ENCODE results near the gene FXYD2.

The FXYD2 gene

DNA sequence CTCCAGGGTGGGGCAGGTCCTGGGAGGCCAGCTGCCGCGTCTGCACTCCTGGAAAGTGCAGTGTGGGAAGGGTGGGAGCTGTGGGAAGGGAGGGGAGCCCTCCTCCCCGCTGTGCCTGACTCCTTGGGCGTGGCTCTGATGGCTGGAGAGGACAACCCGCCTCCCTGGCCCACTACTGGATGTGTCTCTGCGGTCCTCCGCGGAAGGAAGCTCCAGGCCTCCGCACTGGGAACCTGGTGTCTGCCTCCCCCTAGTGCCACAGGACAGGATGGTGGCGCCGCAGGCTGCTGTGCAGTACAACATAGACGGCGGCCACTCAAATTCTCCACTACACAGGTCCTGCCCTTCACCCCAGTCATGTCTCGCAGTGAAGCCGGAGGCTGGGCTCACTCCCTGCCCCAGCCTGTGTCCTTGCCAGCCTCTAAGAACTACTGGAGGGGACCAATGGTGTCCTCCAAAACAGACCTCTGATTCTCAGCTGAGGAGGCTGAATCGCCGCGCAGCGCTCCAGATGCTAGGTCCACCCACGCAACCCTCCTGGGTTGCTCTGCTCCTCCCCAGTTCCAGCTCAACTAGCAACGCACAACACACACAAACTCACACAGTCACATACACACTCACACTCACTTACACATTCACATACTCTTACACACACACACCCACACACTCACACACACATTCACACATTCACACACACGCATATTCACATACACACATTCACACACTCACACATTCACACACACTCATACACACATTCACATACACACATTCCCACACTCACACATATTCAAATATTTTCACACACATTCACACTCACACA, 15.1 kb downstream of the FXYD2 start:
- no peak overlapping the region for H2BK5ac ChIP-seq (ENCODE audit: low read length)
- H4K5ac ChIP-seq (ENCODE audit: low read length) = no peak overlapping the region
- peaks cover 8% of the 10 kb centered on the region for H3K4me1 ChIP-seq (ENCODE audit: control insufficient read depth, low read depth, low read length)
- H3K79me1 ChIP-seq (ENCODE audit: low read length) = peaks cover 1% of the 10 kb centered on the region
- no peak overlapping the region for H3K23ac ChIP-seq (ENCODE audit: low read length)
- no peak overlapping the region for H3K4me2 ChIP-seq (ENCODE audit: low read length)
- DNase-seq = peak; percentile 78
- H3K4ac ChIP-seq (ENCODE audit: low read depth, low read length) = no peak overlapping the region
- no peak overlapping the region for H3K27ac ChIP-seq (ENCODE audit: low read depth, low read length)
- peak overlapping the region; percentile 100 for H2AK5ac ChIP-seq (ENCODE audit: low read length)
- H2BK120ac ChIP-seq (ENCODE audit: low read depth, low read length) = no peak overlapping the region
- no peaks in the 10 kb centered on the region for H3K36me3 ChIP-seq (ENCODE audit: control insufficient read depth, insufficient read depth, low read length)
- no peak overlapping the region for H4K8ac ChIP-seq (ENCODE audit: low read depth, low read length)
- no peaks in the 10 kb centered on the region for H3K79me2 ChIP-seq (ENCODE audit: control insufficient read depth, insufficient read depth, low read length)
- H3K4me3 ChIP-seq (ENCODE audit: low read length) = no peak overlapping the region
- H3K9ac ChIP-seq (ENCODE audit: low read length) = peak overlapping the region; percentile 50
- peak overlapping the region; percentile 68 for H3K56ac ChIP-seq (ENCODE audit: low read length)
- H3K27me3 ChIP-seq (ENCODE audit: insufficient read depth, low read length, poor library complexity) = no peaks in the 10 kb centered on the region
- H2BK15ac ChIP-seq (replicated peaks; ENCODE audit: low read depth) = no peak overlapping the region
- no peak overlapping the region for H3K18ac ChIP-seq (ENCODE audit: low read length)
- WGBS (ENCODE audit: extremely low coverage, insufficient coverage, low lambda C conversion rate) = 100% methylated on average over 2 of the region's 22 CpGs

DNA sequence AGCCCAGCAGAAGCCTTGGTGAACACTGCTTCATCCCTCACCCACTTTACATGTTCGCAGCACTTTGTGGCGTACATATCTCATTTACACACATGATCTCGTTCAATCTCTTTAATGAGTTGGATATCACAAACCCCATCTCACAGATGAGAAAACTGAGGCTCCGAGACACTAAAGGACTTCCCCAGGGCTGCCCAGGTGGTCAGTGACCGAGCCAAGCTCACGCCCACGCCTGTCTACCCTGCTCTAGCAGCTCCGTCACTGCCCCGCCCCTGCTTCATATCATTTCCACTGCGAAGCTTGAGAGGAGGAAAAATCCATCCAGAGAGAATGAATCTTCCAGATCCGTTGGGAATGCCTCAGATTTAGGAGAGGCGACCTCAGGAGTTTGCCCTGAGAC, 15.8 kb downstream of the FXYD2 start:
- H4K8ac ChIP-seq (ENCODE audit: low read depth, low read length) = no peak overlapping the region
- H3K4me3 ChIP-seq (ENCODE audit: low read length) = no peak overlapping the region
- H3K27me3 ChIP-seq (ENCODE audit: insufficient read depth, low read length, poor library complexity) = no peaks in the 10 kb centered on the region
- H2BK120ac ChIP-seq (ENCODE audit: low read depth, low read length) = no peak overlapping the region
- peak overlapping the region; percentile 68 for H3K56ac ChIP-seq (ENCODE audit: low read length)
- no peak overlapping the region for H3K4ac ChIP-seq (ENCODE audit: low read depth, low read length)
- no peaks in the 10 kb centered on the region for H3K79me2 ChIP-seq (ENCODE audit: control insufficient read depth, insufficient read depth, low read length)
- H3K23ac ChIP-seq (ENCODE audit: low read length) = no peak overlapping the region
- H3K9ac ChIP-seq (ENCODE audit: low read length) = no peak overlapping the region
- H3K27ac ChIP-seq (ENCODE audit: low read depth, low read length) = no peak overlapping the region
- H4K5ac ChIP-seq (ENCODE audit: low read length) = no peak overlapping the region
- no CpG with 5 or more reads among the region's 12 CpGs for WGBS (ENCODE audit: extremely low coverage, insufficient coverage, low lambda C conversion rate)
- peaks cover 1% of the 10 kb centered on the region for H3K79me1 ChIP-seq (ENCODE audit: low read length)
- no peak overlapping the region for H2BK15ac ChIP-seq (replicated peaks; ENCODE audit: low read depth)
- no peak overlapping the region for H2BK5ac ChIP-seq (ENCODE audit: low read length)
- no peak overlapping the region for H3K18ac ChIP-seq (ENCODE audit: low read length)
- peaks cover 4% of the 10 kb centered on the region for H3K4me1 ChIP-seq (ENCODE audit: control insufficient read depth, low read depth, low read length)
- no peak for DNase-seq
- H2AK5ac ChIP-seq (ENCODE audit: low read length) = no peak overlapping the region
- no peak overlapping the region for H3K4me2 ChIP-seq (ENCODE audit: low read length)
- H3K36me3 ChIP-seq (ENCODE audit: control insufficient read depth, insufficient read depth, low read length) = no peaks in the 10 kb centered on the region

DNA sequence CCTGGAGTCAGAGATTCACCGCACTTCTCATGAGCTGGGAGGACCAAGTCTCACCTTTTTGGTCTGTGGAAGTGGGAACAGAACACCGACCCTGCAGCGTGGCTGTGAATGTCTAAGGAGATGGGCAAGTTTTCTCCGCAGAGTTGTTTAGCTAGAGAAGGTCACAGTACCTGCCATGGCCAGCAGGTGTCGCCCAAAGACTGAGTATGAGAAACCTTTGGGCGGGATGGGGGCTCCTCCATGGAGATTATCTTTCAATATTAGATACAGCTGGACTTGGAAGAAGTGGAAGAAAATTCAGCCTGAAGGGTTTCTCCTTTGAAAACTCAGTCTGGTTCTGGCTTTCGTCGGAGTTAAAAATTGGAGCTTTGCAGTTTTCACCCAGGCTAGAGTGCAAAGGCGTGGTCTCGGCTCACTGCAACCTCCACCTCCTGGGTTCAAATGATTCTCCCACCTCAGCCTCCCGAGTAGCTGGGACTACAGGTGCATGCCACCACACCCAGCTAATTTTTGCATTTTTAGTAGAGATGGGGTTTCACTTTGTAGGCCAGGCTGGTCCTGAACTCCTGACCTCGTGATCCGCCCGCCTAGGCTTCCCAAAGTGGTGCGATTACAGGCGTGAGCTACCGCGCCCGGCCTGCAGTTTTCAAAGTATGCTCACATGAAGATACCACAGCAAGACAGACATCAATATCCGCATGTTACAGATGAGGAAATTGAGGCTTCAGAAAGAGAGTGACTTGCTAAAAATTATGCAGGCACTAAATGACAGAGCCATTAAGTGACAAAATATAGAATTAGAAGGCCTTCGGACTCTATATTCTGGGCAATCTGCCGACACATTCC, 16.8 kb downstream of the FXYD2 start:
- H2AK5ac ChIP-seq (ENCODE audit: low read length) = no peak overlapping the region
- H3K18ac ChIP-seq (ENCODE audit: low read length) = no peak overlapping the region
- no peak overlapping the region for H3K4ac ChIP-seq (ENCODE audit: low read depth, low read length)
- peaks cover 1% of the 10 kb centered on the region for H3K79me1 ChIP-seq (ENCODE audit: low read length)
- H2BK5ac ChIP-seq (ENCODE audit: low read length) = no peak overlapping the region
- no peaks in the 10 kb centered on the region for H3K36me3 ChIP-seq (ENCODE audit: control insufficient read depth, insufficient read depth, low read length)
- no peak overlapping the region for H3K23ac ChIP-seq (ENCODE audit: low read length)
- H3K9ac ChIP-seq (ENCODE audit: low read length) = no peak overlapping the region
- peaks cover 4% of the 10 kb centered on the region for H3K4me1 ChIP-seq (ENCODE audit: control insufficient read depth, low read depth, low read length)
- no CpG with 5 or more reads among the region's 22 CpGs for WGBS (ENCODE audit: extremely low coverage, insufficient coverage, low lambda C conversion rate)
- peak; percentile 65 for DNase-seq
- no peak overlapping the region for H4K8ac ChIP-seq (ENCODE audit: low read depth, low read length)
- H3K27ac ChIP-seq (ENCODE audit: low read depth, low read length) = no peak overlapping the region
- H3K79me2 ChIP-seq (ENCODE audit: control insufficient read depth, insufficient read depth, low read length) = no peaks in the 10 kb centered on the region
- no peak overlapping the region for H2BK15ac ChIP-seq (replicated peaks; ENCODE audit: low read depth)
- no peak overlapping the region for H3K56ac ChIP-seq (ENCODE audit: low read length)
- H3K4me2 ChIP-seq (ENCODE audit: low read length) = no peak overlapping the region
- no peaks in the 10 kb centered on the region for H3K27me3 ChIP-seq (ENCODE audit: insufficient read depth, low read length, poor library complexity)
- H3K4me3 ChIP-seq (ENCODE audit: low read length) = no peak overlapping the region
- H2BK120ac ChIP-seq (ENCODE audit: low read depth, low read length) = no peak overlapping the region
- no peak overlapping the region for H4K5ac ChIP-seq (ENCODE audit: low read length)

DNA sequence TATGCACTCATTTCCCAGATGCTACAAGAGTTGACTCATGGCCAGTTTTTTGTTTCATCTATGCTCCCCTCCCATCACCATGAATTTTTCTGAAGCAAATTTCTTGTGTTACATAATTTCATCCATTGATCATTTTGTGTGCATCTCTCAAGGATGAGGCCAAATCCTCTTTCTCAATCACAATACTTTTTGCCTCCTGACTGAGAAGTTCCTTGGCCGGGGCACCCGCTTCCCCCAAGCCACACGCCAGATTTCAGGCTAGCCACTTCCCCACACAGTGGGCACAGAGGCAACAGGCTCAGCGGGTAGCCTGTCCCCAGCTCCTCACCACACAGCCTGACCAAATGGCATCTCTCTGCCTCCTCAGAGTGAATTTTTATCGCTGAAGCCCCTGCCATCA, 17.7 kb downstream of the FXYD2 start:
- no peak overlapping the region for H2BK120ac ChIP-seq (ENCODE audit: low read depth, low read length)
- no peaks in the 10 kb centered on the region for H3K36me3 ChIP-seq (ENCODE audit: control insufficient read depth, insufficient read depth, low read length)
- H3K79me1 ChIP-seq (ENCODE audit: low read length) = peaks cover 1% of the 10 kb centered on the region
- H3K18ac ChIP-seq (ENCODE audit: low read length) = no peak overlapping the region
- no peak overlapping the region for H3K4ac ChIP-seq (ENCODE audit: low read depth, low read length)
- H3K27me3 ChIP-seq (ENCODE audit: insufficient read depth, low read length, poor library complexity) = no peaks in the 10 kb centered on the region
- H3K4me1 ChIP-seq (ENCODE audit: control insufficient read depth, low read depth, low read length) = peaks cover 4% of the 10 kb centered on the region
- no peak overlapping the region for H4K8ac ChIP-seq (ENCODE audit: low read depth, low read length)
- DNase-seq = no peak
- H3K9ac ChIP-seq (ENCODE audit: low read length) = no peak overlapping the region
- no peak overlapping the region for H2AK5ac ChIP-seq (ENCODE audit: low read length)
- H2BK5ac ChIP-seq (ENCODE audit: low read length) = no peak overlapping the region
- no peak overlapping the region for H2BK15ac ChIP-seq (replicated peaks; ENCODE audit: low read depth)
- no peak overlapping the region for H3K27ac ChIP-seq (ENCODE audit: low read depth, low read length)
- WGBS (ENCODE audit: extremely low coverage, insufficient coverage, low lambda C conversion rate) = no CpG with 5 or more reads among the region's 5 CpGs
- H3K4me2 ChIP-seq (ENCODE audit: low read length) = no peak overlapping the region
- H4K5ac ChIP-seq (ENCODE audit: low read length) = no peak overlapping the region
- H3K56ac ChIP-seq (ENCODE audit: low read length) = no peak overlapping the region
- H3K23ac ChIP-seq (ENCODE audit: low read length) = no peak overlapping the region
- no peak overlapping the region for H3K4me3 ChIP-seq (ENCODE audit: low read length)
- no peaks in the 10 kb centered on the region for H3K79me2 ChIP-seq (ENCODE audit: control insufficient read depth, insufficient read depth, low read length)

DNA sequence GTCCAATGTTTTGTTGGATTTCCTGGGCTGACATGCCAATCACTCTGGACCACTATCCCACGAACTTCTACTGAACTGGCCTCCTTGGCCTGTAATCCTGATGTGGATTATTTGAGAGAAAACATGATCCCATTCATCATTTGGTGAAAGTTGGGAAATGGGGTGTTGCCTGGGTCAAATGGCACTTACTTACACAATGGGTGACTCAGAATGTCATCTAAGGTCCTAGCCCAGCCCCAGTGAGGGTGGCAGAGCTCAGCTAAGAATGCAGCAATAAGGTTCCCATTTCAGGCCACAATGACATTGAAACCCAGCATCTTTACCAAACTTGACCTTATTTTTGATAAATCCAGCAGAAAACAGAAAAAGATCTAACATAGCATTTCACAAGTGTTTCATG, 19.5 kb downstream of the FXYD2 start:
- Histone ChIP-seq H2BK5ac (ENCODE audit: low read length) (no peak overlapping the region), H4K5ac (ENCODE audit: low read length) (no peak overlapping the region), H3K56ac (ENCODE audit: low read length) (no peak overlapping the region), H2AK5ac (ENCODE audit: low read length) (no peak overlapping the region), H3K79me1 (ENCODE audit: low read length) (peaks cover 1% of the 10 kb centered on the region), H3K4ac (ENCODE audit: low read depth, low read length) (no peak overlapping the region), H3K18ac (ENCODE audit: low read length) (no peak overlapping the region), H3K27me3 (ENCODE audit: insufficient read depth, low read length, poor library complexity) (no peaks in the 10 kb centered on the region), H2BK15ac (replicated peaks; ENCODE audit: low read depth) (no peak overlapping the region), H3K79me2 (ENCODE audit: control insufficient read depth, insufficient read depth, low read length) (no peaks in the 10 kb centered on the region), H3K4me1 (ENCODE audit: control insufficient read depth, low read depth, low read length) (peaks cover 4% of the 10 kb centered on the region), H3K4me2 (ENCODE audit: low read length) (no peak overlapping the region), H4K8ac (ENCODE audit: low read depth, low read length) (no peak overlapping the region), H3K23ac (ENCODE audit: low read length) (no peak overlapping the region), H2BK120ac (ENCODE audit: low read depth, low read length) (no peak overlapping the region), H3K9ac (ENCODE audit: low read length) (no peak overlapping the region), H3K36me3 (ENCODE audit: control insufficient read depth, insufficient read depth, low read length) (no peaks in the 10 kb centered on the region), H3K27ac (ENCODE audit: low read depth, low read length) (no peak overlapping the region), H3K4me3 (ENCODE audit: low read length) (no peak overlapping the region)
- DNase-seq = no peak
- no CpG with 5 or more reads among the region's 1 CpG for WGBS (ENCODE audit: extremely low coverage, insufficient coverage, low lambda C conversion rate)
